Stimulated activated CD4-positive, alpha-beta T cell treated with anti-CD3 and anti-CD28 coated beads, Interleukin-2, amount 100 ng/mL, for 48 hours (primary cell): ENCODE results near the gene AFF4.

ENCODE experiments used
- DNase-seq, 2 donors: peaks; one replicate each; pipeline ENCODE4 v3.0.0-alpha.2; 2020

AFF4 gene

GRCh38 chr5:132848270-132848669, 115.2 kb downstream of the AFF4 start:
- DNase-seq = no peak

- no peak for DNase-seq
Measured at GRCh38 chr5:132841305-132841704, 122.1 kb downstream of the AFF4 start.

- DNase-seq = no peak
Measured at GRCh38 chr5:132840896-132841295, 122.5 kb downstream of the AFF4 start.

GRCh38 chr5:132840313-132840712, 123.1 kb downstream of the AFF4 start:
- no peak for DNase-seq

GRCh38 chr5:132839426-132840301, 123.8 kb downstream of the AFF4 start:
- DNase-seq = no peak

- no peak for DNase-seq
Measured at GRCh38 chr5:132838516-132839282, 124.7 kb downstream of the AFF4 start.

GRCh38 chr5:132837868-132838267, 125.6 kb downstream of the AFF4 start:
- no peak for DNase-seq

GRCh38 chr5:132836852-132837251, 126.6 kb downstream of the AFF4 start:
- no peak for DNase-seq

GRCh38 chr5:132834057-132834456, 129.4 kb downstream of the AFF4 start:
- DNase-seq = no peak

GRCh38 chr5:132832612-132833011, 130.8 kb downstream of the AFF4 start:
- no peak for DNase-seq

GRCh38 chr5:132831095-132831860, 132.2 kb downstream of the AFF4 start:
- DNase-seq = no peak

GRCh38 chr5:132830436-132831094, 132.9 kb downstream of the AFF4 start, which contains the start of gene SHROOM1:
TSS of gene SHROOM1 (minus strand) at chr5:132830647. CDS start at chr5:132826140, 4,507 bp downstream.
- no peak for DNase-seq

- peak; percentile 63 to 65 for DNase-seq
Measured at GRCh38 chr5:132829742-132830435, 133.5 kb downstream of the AFF4 start.

GRCh38 chr5:132828846-132829494, 134.5 kb downstream of the AFF4 start:
- DNase-seq = no peak

- no peak for DNase-seq
Measured at GRCh38 chr5:132827943-132828673, 135.3 kb downstream of the AFF4 start.

- no peak for DNase-seq
Measured at GRCh38 chr5:132826424-132827082, 136.9 kb downstream of the AFF4 start.

GRCh38 chr5:132825834-132826391, 137.5 kb downstream of the AFF4 start:
- no peak for DNase-seq
